LHCN-M2 (cell line): Measurements from ENCODE around the gene SLC35F3. TPM values are rescaled to one million over a fixed set of nuclear protein-coding genes. Genes with fewer than 3 reads are reported as not detected.
"Not testable (repeated sequence)": the region's sequence is repeated elsewhere in the genome, so short reads cannot be mapped to it uniquely, and the experiment has no call there.

ENCODE experiments used
- DNase-seq: peaks from one replicate; pipeline ENCODE4 v3.0.0-alpha.2; 2012; ENCODE audit warnings: low read depth
- total RNA-seq: library from RNA; depleted of rRNA; stranded (reverse); fragments of >200 nt; gene quantifications from 2 replicates; pipeline ENCODE4 v1.2.3, GENCODE V29; 2014

Gene SLC35F3
- total RNA-seq, 1 experiment from 2014 or later: not detected

DNA sequence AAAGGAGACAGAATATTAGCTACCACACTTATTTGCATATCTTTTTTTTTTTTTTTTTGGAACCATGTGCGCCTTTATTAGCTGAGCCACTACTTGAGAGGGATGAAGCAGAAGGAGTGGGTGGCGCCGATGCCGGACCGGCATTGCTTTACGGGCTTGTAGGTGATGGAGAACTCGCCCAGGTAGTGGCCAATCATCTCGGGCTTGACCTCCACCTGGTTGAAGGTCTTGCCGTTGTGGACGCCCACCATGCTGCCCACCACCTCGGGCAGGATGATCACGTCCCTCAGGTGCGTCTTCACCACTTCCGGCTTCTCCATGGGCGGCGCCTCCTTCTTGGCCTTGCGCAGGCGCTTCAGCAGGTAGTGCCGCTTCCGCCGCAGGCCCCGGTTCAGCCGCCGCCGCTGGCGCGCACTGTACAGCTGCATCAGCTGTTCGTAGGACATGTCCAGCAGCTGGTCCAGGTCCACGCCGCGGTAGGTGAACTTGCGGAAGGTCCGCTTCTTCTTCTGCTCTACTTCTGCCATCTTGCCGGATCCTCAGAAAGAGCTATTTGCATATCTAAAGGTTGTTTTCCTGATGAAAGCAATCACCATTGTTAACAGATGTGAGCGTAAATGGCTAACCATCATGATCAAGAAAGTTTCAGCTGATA is 452.3 kb downstream of the SLC35F3 start:
- DNase-seq: not testable (repeated sequence)

DNA sequence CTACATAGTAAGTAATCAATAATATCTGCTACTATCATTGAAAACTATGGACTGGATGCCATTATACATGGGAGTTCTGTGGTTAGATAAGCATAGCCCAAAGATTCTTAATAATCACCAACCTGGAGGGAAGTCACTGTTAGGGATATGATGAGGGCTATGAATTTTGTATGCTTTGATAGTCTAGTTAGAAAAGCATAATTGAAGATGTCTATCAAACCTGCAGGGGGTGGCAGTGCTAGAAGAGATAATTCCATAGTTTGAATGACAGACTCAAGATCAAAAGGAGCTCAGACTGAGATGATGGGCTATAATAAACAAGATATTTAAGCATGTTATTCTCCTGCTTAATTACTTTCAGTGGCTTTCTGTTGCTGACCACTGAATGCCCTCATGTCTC is 453.4 kb downstream of the SLC35F3 start:
- DNase-seq: no peak

DNA sequence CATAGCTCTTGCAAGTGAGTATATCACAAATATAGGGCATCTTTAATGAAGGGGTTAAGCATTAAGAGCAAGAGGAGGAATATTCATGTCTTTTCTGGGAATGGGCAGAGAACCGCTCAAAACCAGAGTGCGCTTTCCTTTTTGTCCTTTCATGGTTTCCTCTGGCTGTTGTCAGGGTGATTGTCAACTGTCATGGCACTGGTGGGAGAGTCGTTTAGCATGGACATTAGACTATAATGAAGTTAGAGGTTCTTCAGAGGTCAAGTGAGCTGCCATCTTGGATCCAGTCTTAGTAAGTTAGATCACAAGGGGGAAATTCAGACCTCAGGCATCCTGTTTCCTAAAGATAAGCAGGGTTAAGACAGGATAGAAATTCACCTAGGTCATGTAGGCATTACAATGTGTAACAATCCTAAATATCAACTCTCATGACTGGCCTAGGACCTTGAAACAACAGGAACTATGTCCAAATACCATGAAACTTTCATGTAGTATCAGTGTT is 456.7 kb downstream of the SLC35F3 start:
- DNase-seq: no peak

DNA sequence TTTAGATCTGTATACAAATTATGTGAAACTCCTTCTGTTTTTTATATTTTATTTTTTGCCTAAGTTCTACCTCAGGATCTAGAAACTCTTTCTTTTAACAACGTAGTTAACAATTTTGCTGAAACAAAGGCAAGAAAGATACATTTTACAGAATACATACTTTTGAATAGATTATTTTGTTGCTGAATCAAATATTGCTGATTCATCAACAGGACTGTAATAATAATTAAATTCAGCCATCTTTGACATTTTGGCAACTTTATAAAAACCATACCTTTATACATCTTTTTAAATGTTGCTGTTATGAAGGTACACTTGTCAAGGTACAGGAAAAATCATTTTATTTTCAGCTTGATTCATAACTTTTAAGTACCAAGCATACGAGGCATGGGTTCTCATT is 458.1 kb downstream of the SLC35F3 start:
- no peak for DNase-seq

DNA sequence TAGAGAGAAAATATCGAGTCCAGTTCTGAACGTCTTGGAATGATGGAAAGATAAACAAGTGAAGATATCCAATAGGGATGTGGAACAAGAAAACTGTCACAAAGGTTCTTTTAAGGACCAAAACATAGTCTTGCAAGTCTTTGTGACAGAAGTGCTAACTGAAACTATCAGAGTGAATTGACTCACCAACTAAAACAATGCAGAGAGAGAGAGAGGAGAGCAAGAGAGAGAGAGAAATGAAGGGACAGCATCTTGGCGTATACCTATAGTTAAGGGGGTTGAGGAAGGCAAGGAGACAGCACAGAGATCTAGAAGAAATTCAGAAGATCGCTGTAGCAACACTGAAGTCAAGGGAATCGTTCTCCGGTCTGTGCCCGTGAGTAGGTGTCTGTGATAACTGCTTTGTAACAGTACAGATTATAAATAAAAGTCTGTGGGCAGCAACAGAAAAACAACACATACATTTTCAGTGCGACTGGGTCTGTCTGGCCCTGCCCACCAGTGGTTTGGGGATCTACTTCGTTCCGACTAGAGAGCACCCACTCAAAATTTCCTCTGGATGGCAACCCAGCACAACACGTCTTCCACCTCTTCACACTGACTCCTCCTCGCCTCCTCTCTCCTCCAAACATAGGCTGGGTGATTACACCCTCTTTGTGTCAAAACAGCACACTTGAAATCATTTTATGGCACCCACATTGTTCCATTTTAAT is 464.0 kb downstream of the SLC35F3 start:
- DNase-seq: no peak

DNA sequence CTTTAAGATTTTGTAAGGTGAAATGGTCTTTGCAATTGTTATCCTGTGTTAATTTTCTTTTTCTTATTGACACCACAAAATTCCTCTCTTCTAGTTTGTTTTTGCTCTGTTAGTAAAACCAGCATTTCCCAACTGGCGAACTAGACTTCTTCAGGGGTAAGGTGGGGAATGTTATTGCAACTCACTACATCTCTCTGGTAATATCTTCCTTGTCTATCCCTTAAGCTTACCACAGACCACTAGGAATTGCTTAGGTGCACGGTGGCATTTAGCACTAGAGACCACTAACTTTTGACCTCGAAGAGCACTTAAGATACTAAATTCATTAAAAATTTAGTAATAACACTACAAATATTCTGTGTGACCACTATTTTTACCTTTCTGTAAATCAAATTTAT is 464.6 kb downstream of the SLC35F3 start:
- no peak for DNase-seq

DNA sequence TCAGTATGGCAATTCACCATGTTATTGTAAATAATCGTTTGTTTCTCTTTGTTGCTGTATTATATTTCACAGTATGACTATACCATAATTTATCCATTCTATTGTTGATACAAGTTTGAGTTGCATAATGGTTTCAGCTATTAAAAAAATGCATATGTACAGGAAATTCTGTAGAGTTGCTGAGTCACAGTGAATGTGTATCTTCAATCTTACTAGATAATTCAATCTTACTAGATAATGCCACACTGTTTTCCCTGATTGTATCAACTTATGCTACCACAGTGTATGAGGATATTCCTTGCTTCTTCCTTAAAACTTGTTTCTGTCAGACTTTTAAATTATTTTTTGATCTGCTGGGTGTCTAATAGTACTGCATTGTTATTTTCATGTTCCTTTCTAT is 465.3 kb downstream of the SLC35F3 start:
- no peak for DNase-seq

DNA sequence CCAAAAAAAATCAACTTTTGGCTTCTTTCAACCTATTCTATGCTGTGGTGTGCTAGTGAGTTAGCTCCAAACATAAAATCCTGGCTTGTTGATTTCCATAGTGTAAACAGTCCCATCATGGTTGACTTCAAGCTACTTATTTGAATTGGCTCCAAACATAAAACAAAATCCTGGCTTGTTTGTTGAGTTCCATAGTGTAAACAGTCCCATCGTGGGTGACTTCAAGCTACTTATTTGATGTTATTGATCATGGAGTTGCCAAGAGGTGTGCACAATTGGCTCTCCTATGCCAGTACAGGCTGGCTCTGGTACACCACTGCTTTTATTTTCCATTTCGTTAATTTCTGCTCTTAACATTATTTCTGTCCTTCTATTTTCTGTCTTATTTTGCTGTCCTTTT is 466.9 kb downstream of the SLC35F3 start:
- DNase-seq: no peak

DNA sequence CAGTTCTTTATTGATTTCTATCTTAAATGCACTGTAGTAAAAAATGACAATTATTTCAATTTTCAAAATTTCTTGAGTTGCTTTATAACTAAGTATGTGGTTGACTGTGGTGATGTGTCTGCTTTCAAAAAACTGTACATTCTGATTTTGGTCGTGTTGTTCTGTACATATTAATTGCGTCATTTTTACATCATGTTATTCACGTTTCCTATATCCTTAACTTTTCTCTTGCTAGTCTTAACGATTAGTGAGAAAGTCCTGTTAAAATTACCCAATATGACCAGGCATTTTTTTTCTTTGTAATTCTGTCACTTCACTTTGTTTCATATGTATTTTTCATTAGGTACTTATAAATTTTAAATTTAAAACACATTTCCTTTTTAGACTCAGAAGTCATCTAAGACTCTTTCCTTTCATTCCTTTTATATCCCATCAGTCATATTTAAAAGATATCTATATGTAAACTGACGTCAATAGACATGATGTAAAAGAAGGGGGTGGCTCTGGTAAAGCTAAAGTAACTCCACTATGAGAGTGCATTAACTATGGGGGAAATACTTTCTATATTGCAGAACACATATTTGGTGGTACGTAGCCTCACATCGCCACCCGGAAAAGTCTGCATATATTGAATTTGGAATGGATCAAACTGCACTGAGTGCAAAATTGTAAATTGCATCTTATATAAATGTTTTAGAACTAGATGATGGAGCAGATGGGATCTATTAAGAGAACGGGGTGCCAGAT is 467.7 kb downstream of the SLC35F3 start:
- no peak for DNase-seq

DNA sequence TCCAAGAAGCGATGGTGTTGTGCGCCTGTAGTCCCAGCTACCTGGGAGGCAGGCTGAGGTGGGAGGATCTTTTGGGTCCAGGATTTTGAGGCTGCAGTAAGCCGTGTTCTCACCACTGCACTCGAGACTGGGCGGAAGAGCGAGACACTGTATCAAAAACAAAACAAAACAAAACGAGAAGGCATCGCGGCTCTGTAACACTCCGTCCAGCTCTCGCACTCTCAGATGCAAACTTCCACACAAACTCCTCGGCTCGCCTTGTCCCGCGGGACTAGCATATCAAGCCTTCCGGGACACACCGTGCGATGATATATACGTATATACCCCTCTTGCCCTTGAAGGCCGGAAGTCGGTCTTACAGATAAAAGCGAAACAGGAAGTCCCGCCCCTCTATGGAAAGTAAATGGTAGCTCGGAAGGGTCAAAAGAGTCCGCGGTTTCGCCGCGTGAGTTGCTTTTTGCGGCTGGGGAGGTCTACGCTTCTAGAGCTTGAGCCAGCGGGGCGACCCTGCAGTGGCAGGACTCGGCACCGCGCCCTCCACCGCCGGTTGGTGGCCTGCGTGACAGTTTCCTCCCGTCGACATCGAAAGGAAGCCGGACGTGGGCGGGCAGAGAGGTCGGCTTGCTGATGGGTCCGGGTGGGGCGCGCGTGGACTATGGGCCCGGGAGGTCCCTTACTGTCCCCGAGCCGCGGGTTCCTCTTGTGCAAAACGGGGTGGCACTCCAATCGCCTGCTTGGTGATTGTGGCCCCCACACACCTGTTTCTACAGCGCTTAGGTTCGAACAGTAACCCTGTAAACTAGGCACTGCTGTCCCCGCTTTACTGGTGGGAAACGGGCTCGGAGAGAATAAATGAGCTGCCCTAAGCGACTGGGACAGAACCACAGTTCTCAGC is 468.8 kb downstream of the SLC35F3 start, which contains the start of gene COA6:
TSS of gene COA6 (plus strand) at position 393 of the 895 bp plus-strand sequence. CDS start at position 404, 11 bp downstream.
- DNase-seq: peak; percentile 94

DNA sequence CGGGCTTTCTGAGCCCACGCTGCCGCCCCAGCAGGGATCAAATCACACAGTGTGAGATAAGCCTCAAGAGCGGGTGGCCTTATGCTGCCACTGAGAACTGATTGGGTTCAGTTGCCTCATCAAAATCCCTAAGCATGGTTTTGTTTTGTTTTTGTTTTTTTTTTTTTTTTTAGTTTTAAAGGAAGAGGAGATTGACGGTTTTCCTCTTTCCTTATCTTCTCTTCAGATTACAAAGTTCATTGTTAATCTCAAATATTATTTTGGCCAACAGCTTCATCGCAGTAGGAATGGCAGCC is 469.4 kb downstream of the SLC35F3 start:
- DNase-seq: no peak
